WERI-Rb-1 (cell line): ENCODE results near the gene TLCD3B.
"Not testable (repeated sequence)": the region's sequence is repeated elsewhere in the genome, so short reads cannot be mapped to it uniquely, and the experiment has no call there.

Experiments
- DNase-seq: peaks from one replicate; pipeline ENCODE4 v3.0.0-alpha.2; 2020
- H3K27ac ChIP-seq: fragments of 250-450 bp; sonication (Bioruptor Pico); 2 replicates; pipeline ENCODE4 v1.5.1; 2020; ENCODE audit warnings: mild to moderate bottlenecking, moderate library complexity
- H3K27me3 ChIP-seq: fragments of 250-450 bp; sonication (Bioruptor Pico); 2 replicates; pipeline ENCODE4 v1.5.1; 2021; ENCODE audit warnings: mild to moderate bottlenecking, low read depth, moderate library complexity; ENCODE audit not compliant: insufficient read depth, severe bottlenecking
- H3K36me3 ChIP-seq: fragments of 250-450 bp; sonication (Bioruptor Pico); 2 replicates; pipeline ENCODE4 v1.5.1; 2020; ENCODE audit warnings: mild to moderate bottlenecking, moderate library complexity
- H3K4me3 ChIP-seq: 2 replicates; pipeline ENCODE4 v1.5.1; 2011; ENCODE audit warnings: low read depth, mild to moderate bottlenecking, control low read depth, low read length
- H3K9me3 ChIP-seq: fragments of 250-450 bp; sonication (Bioruptor Pico); 2 replicates; pipeline ENCODE4 v1.5.1; 2021; ENCODE audit warnings: mild to moderate bottlenecking, moderate library complexity; ENCODE audit not compliant: severe bottlenecking
- CTCF ChIP-seq: IDR thresholded peaks from 2 replicates; pipeline ENCODE4 v1.5.1; 2011; ENCODE audit warnings: low read depth, mild to moderate bottlenecking, control low read depth, inconsistent platforms, low read length

Gene TLCD3B

GRCh38 chr16:30046588-30046987, 15.5 kb upstream of the TLCD3B start:
- no peaks in the 10 kb centered on the region for H3K36me3 ChIP-seq
- no peak for DNase-seq
- TF ChIP-seq CTCF: no peak
- H3K27me3 ChIP-seq: no peaks in the 10 kb centered on the region
- no peaks in the 10 kb centered on the region for H3K9me3 ChIP-seq
- no peak overlapping the region for H3K4me3 ChIP-seq
- H3K27ac ChIP-seq: no peak overlapping the region

GRCh38 chr16:30046178-30046577, 15.1 kb upstream of the TLCD3B start:
- Histone ChIP-seq H3K36me3 (no peaks in the 10 kb centered on the region), H3K27ac (no peak overlapping the region), H3K4me3 (no peak overlapping the region), H3K27me3 (no peaks in the 10 kb centered on the region), H3K9me3 (no peaks in the 10 kb centered on the region)
- no peak for TF ChIP-seq CTCF
- no peak for DNase-seq

GRCh38 chr16:30041841-30042240, 10.8 kb upstream of the TLCD3B start:
- TF ChIP-seq CTCF: 0 out of 2 replicates have a peak, but pooled peaks have one; percentile 28
- H3K36me3 ChIP-seq: no peaks in the 10 kb centered on the region
- H3K4me3 ChIP-seq: no peak overlapping the region
- no peak for DNase-seq
- H3K27me3 ChIP-seq: no peaks in the 10 kb centered on the region
- H3K27ac ChIP-seq: no peak overlapping the region
- no peaks in the 10 kb centered on the region for H3K9me3 ChIP-seq

- DNase-seq, H3K27ac ChIP-seq, H3K27me3 ChIP-seq, H3K36me3 ChIP-seq, H3K9me3 ChIP-seq, H3K4me3 ChIP-seq: not testable (repeated sequence)
Measured at GRCh38 chr16:30040690-30041089, 9.6 kb upstream of the TLCD3B start.

- Histone ChIP-seq H3K36me3 (no peaks in the 10 kb centered on the region), H3K27me3 (no peaks in the 10 kb centered on the region), H3K9me3 (no peaks in the 10 kb centered on the region), H3K4me3 (no peak overlapping the region), H3K27ac (no peak overlapping the region)
- DNase-seq: no peak
- no peak for TF ChIP-seq CTCF
Measured at GRCh38 chr16:30040221-30040620, 9.2 kb upstream of the TLCD3B start.

GRCh38 chr16:30033270-30033669, 2.2 kb upstream of the TLCD3B start:
- DNase-seq: no peak
- no peak for TF ChIP-seq CTCF
- Histone ChIP-seq H3K36me3 (peaks cover 10% of the 10 kb centered on the region), H3K9me3 (no peaks in the 10 kb centered on the region), H3K27ac (no peak overlapping the region), H3K27me3 (no peaks in the 10 kb centered on the region), H3K4me3 (no peak overlapping the region)
